A549 (cell line): ENCODE results near the gene PCDHA7.

Experiments
- CHD2 ChIP-seq: fragments of 150-350 bp; IDR thresholded peaks from 2 replicates; pipeline ENCODE4 v1.6.1; 2014; ENCODE audit warnings: low read length; ENCODE audit not compliant: partially characterized antibody
- CTCF ChIP-seq: fragments of >200 bp; sonication (Bioruptor Twin); formaldehyde crosslinking; IDR thresholded peaks from 3 replicates; pipeline ENCODE4 v1.5.1; 2016
- EHMT2 ChIP-seq: fragments of 200-600 bp; sonication (generic); IDR thresholded peaks from 2 replicates; pipeline ENCODE4 v1.6.1; 2016; ENCODE audit warnings: antibody characterized with exemption, low read depth, mild to moderate bottlenecking, moderate library complexity
- EP300 ChIP-seq, 2 experiments: fragments of >200 bp; sonication (Bioruptor Twin); formaldehyde crosslinking; IDR thresholded peaks; 2 replicates in 1 of 2; 3 replicates in 1 of 2; pipeline ENCODE4 v1.6.1; 2016 to 2017
- HES2 ChIP-seq: fragments of >200 bp; sonication (Bioruptor Twin); formaldehyde crosslinking; IDR thresholded peaks from 2 replicates; pipeline ENCODE4 v1.6.1; 2016
- JUN ChIP-seq, 2 experiments: fragments of >200 bp; sonication (Bioruptor Twin); formaldehyde crosslinking; IDR thresholded peaks; 2 replicates in 1 of 2; 3 replicates in 1 of 2; pipeline ENCODE4 v1.6.1; 2016 to 2017
- JUNB ChIP-seq: fragments of >200 bp; sonication (Bioruptor Twin); formaldehyde crosslinking; IDR thresholded peaks from 2 replicates; pipeline ENCODE4 v1.6.1; 2016
- MYC ChIP-seq: IDR thresholded peaks from 2 replicates; pipeline ENCODE4 v1.6.1; 2012; ENCODE audit warnings: mild to moderate bottlenecking, inconsistent platforms, low read length, improper control_type of control experiment, borderline replicate concordance
- POLR2A ChIP-seq: IDR thresholded peaks from 2 replicates; pipeline ENCODE4 v1.6.1; 2012; ENCODE audit warnings: mild to moderate bottlenecking, low read length
- TP53 ChIP-seq: fragments of 250-450 bp; sonication (Bioruptor Pico); IDR thresholded peaks from 2 replicates; pipeline ENCODE4 v1.5.0; 2021; ENCODE audit warnings: mild to moderate bottlenecking, moderate library complexity
- USF2 ChIP-seq: fragments of 450-650 bp; IDR thresholded peaks from 2 replicates; pipeline ENCODE4 v1.6.1; 2014; ENCODE audit warnings: antibody characterized with exemption

- TF ChIP-seq CTCF (peak; percentile 23; the same call in 2 of the 3 replicates), CHD2 (no peak), EP300 (IDR thresholded peaks at IDR 0.05) (no peak), TP53 (no peak), POLR2A (no peak), JUN (IDR thresholded peaks at IDR 0.05) (no peak), MYC (no peak), EHMT2 (no peak), JUNB (no peak), USF2 (no peak), HES2 (no peak)
Measured at GRCh38 chr5:140785905-140786686, 48.0 kb upstream of the PCDHA7 start, which contains the start of gene PCDHA1.
